Measurements from ENCODE around the gene CAMKK1. TPM values are rescaled to one million over a fixed set of nuclear protein-coding genes. Genes with fewer than 3 reads are reported as not detected.

Gene CAMKK1
- total RNA-seq, 2 donors from 2014 or later, result 3.8 to 6.3 TPM

DNA sequence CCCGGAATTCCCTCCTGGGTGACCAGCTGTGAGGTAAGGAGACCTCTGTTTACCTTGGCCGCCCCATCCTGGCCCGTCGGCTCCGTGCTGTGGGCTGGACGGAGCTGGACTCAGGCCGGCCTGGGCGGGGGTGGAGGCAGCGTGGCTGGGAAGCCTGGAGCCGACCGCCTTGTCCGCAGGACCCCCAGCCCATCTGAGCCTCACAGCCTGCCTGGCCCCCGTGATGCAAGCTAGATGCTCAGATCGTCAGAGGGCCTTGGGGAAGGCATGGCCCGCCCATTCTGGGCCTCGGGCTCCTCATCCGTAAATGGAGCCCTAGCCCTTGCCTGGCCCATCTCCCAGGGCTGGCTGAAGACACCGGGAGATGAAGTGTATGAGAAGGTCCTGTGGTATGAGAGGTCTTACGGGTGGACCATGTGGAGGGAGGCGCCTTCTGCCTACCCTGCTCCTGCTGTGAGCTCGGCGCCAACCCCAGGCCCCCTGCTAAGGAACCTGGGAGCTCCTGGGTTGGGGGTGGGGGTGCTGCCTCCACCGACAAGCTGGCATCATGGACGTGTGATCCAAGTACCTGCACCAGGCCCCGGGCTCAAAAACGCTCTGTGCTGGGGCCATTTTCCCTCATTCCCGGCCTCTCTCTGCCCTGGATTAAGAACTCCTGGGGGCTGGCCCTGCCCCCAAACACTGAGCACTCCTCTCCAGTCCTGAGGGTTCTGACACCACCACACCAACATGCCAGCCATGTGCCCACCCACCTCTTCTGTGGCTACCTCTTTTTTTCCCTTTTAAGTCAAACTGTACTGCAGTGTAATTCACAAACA is 28.9 kb upstream of the CAMKK1 start:
- WGBS, 2 experiments (ENCODE audit: insufficient coverage in 1 of 2, insufficient read length in 1 of 2), result 93 to 95% methylated on average over 15 to 27 of the region's 27 CpGs
- no peak overlapping the region for H3K4me3 Mint-ChIP-seq
- H3K4me1 Mint-ChIP-seq, result peaks cover 9% of the 10 kb centered on the region
- Histone ChIP-seq H3K9ac (ENCODE audit: extremely low read depth, low read length, poor library complexity, severe bottlenecking) (no peak overlapping the region), H3K36me3 (ENCODE audit: control insufficient read depth, insufficient read depth, low read length) (no peaks in the 10 kb centered on the region), H3K4me1 (ENCODE audit: control insufficient read depth, insufficient read depth, low read length) (no peaks in the 10 kb centered on the region), H3K27ac (ENCODE audit: low read depth, low read length) (no peak overlapping the region), H3K4me3 (ENCODE audit: low read length) (no peak overlapping the region), H3K9me3 (ENCODE audit: control insufficient read depth, low read length) (no peaks in the 10 kb centered on the region), H3K27me3 (ENCODE audit: control insufficient read depth, insufficient read depth, low read length, poor library complexity, severe bottlenecking) (no peaks in the 10 kb centered on the region)
- DNase-seq, result no peak
- TF ChIP-seq, protein P1, sequence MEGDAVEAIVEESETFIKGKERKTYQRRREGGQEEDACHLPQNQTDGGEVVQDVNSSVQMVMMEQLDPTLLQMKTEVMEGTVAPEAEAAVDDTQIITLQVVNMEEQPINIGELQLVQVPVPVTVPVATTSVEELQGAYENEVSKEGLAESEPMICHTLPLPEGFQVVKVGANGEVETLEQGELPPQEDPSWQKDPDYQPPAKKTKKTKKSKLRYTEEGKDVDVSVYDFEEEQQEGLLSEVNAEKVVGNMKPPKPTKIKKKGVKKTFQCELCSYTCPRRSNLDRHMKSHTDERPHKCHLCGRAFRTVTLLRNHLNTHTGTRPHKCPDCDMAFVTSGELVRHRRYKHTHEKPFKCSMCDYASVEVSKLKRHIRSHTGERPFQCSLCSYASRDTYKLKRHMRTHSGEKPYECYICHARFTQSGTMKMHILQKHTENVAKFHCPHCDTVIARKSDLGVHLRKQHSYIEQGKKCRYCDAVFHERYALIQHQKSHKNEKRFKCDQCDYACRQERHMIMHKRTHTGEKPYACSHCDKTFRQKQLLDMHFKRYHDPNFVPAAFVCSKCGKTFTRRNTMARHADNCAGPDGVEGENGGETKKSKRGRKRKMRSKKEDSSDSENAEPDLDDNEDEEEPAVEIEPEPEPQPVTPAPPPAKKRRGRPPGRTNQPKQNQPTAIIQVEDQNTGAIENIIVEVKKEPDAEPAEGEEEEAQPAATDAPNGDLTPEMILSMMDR (conservative IDR thresholded peaks at IDR 0.05), result no peak
- H3K36me3 Mint-ChIP-seq (ENCODE audit: low read depth), result no peaks in the 10 kb centered on the region
- no peaks in the 10 kb centered on the region for H3K9me3 Mint-ChIP-seq
- no peaks in the 10 kb centered on the region for H3K27me3 Mint-ChIP-seq (ENCODE audit: insufficient read depth)
- no peak overlapping the region for H3K27ac Mint-ChIP-seq

DNA sequence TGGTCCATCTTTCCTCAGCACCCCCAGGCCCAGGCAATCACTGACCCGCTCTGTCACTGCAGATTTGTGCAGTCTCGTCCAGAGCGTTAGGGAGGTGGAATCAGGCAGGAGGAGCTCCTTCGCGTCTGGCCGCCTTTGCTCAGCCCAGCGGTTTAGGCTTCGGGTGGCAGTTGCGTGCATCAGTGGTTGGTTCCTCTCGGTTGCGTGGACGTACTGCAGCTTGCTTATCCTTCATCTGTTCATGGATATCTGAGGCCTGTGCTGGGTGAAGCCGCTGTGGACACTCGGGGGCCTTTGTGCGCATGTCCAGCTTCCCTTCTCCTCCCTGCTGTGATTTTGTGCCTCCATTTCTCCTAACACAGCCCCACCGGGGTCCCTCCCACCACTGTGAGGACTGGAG is 28.2 kb upstream of the CAMKK1 start:
- no peak overlapping the region for H3K27ac Mint-ChIP-seq
- H3K9ac ChIP-seq (ENCODE audit: extremely low read depth, low read length, poor library complexity, severe bottlenecking), result no peak overlapping the region
- DNase-seq, result no peak
- TF ChIP-seq, protein P1 (conservative IDR thresholded peaks at IDR 0.05), result no peak
- no peak overlapping the region for H3K4me3 Mint-ChIP-seq
- WGBS, 2 experiments (ENCODE audit: insufficient coverage in 1 of 2, insufficient read length in 1 of 2), result 91 to 93% methylated on average over 14 to 16 of the region's 16 CpGs
- H3K27me3 ChIP-seq (ENCODE audit: control insufficient read depth, insufficient read depth, low read length, poor library complexity, severe bottlenecking), result no peaks in the 10 kb centered on the region
- H3K27me3 Mint-ChIP-seq (ENCODE audit: insufficient read depth), result no peaks in the 10 kb centered on the region
- H3K4me3 ChIP-seq (ENCODE audit: low read length), result no peak overlapping the region
- no peak overlapping the region for H3K27ac ChIP-seq (ENCODE audit: low read depth, low read length)
- no peaks in the 10 kb centered on the region for H3K9me3 Mint-ChIP-seq
- H3K4me1 ChIP-seq (ENCODE audit: control insufficient read depth, insufficient read depth, low read length), result no peaks in the 10 kb centered on the region
- no peaks in the 10 kb centered on the region for H3K36me3 Mint-ChIP-seq (ENCODE audit: low read depth)
- H3K4me1 Mint-ChIP-seq, result peaks cover 8% of the 10 kb centered on the region
- H3K9me3 ChIP-seq (ENCODE audit: control insufficient read depth, low read length), result no peaks in the 10 kb centered on the region
- no peaks in the 10 kb centered on the region for H3K36me3 ChIP-seq (ENCODE audit: control insufficient read depth, insufficient read depth, low read length)

DNA sequence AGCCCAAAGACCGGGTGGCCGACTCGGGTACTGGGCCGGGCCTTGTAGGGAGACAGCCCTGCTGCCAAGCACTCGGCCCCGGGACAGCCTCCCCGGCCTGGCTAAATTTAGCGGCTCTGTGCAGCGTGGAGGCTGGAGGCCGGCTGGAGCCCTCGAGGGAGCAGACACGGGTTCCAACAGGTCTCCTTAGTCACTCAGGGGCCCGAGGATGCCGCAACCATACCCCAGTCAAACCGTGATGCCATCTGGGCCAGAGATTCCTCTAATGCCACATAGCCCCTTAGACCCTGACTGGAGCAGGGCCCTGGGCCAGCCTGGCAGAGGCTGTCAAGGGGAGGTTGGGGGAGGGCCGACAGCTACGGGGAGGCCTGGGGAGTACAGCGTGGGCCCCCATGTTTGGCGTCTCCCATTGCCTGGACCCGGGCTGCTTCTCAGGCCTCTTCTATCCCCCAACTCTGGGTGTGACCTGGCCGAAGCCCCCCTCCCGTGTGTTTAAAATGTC is 26.3 kb upstream of the CAMKK1 start:
- Histone ChIP-seq H3K4me1 (ENCODE audit: control insufficient read depth, insufficient read depth, low read length) (no peaks in the 10 kb centered on the region), H3K27ac (ENCODE audit: low read depth, low read length) (no peak overlapping the region), H3K9me3 (ENCODE audit: control insufficient read depth, low read length) (no peaks in the 10 kb centered on the region), H3K27me3 (ENCODE audit: control insufficient read depth, insufficient read depth, low read length, poor library complexity, severe bottlenecking) (no peaks in the 10 kb centered on the region), H3K4me3 (ENCODE audit: low read length) (no peak overlapping the region), H3K36me3 (ENCODE audit: control insufficient read depth, insufficient read depth, low read length) (no peaks in the 10 kb centered on the region), H3K9ac (ENCODE audit: extremely low read depth, low read length, poor library complexity, severe bottlenecking) (no peak overlapping the region)
- DNase-seq, result no peak
- no peaks in the 10 kb centered on the region for H3K36me3 Mint-ChIP-seq (ENCODE audit: low read depth)
- TF ChIP-seq, protein P1 (conservative IDR thresholded peaks at IDR 0.05), result no peak
- H3K4me1 Mint-ChIP-seq, result peaks cover 2% of the 10 kb centered on the region
- 95% methylated on average over 17 to 22 of the region's 22 CpGs for WGBS, 2 experiments (ENCODE audit: insufficient coverage in 1 of 2, insufficient read length in 1 of 2)
- no peaks in the 10 kb centered on the region for H3K27me3 Mint-ChIP-seq (ENCODE audit: insufficient read depth)
- no peak overlapping the region for H3K27ac Mint-ChIP-seq
- H3K4me3 Mint-ChIP-seq, result no peak overlapping the region
- no peaks in the 10 kb centered on the region for H3K9me3 Mint-ChIP-seq
